ENCODE data around the gene GNG7. TPM values are rescaled to one million over a fixed set of nuclear protein-coding genes. Genes with fewer than 3 reads are reported as not detected.
"Not testable (repeated sequence)": the region's sequence is repeated elsewhere in the genome, so short reads cannot be mapped to it uniquely, and the experiment has no call there.

The GNG7 gene
- total RNA-seq, 2 experiments from 2014 or later = 1.1 to 1.2 TPM

- ChIA-PET POLR2A (no interaction called here), CTCF (interaction anchor here (0.8 to 1.5 kb wide), 3 partner anchors 58 to 77 kb away, joined by 3 to 5 read pairs (median 4); partner anchors contain the start of gene GADD45B)
- no peak for DNase-seq
- Mint-ChIP-seq H3K9me3 (peaks cover 3% of the 10 kb centered on the region), H3K27ac (peak overlapping the region; percentile 11), H3K4me1 (peaks cover 36% of the 10 kb centered on the region), H3K36me3 (ENCODE audit: low read depth) (no peaks in the 10 kb centered on the region), H3K4me3 (no peak overlapping the region), H3K27me3 (peaks cover 3% of the 10 kb centered on the region)
Observed at GRCh38 chr19:2534423-2535013, 168.0 kb downstream of the GNG7 start.

GRCh38 chr19:2533686-2534422, 168.6 kb downstream of the GNG7 start:
- peaks cover 3% of the 10 kb centered on the region for H3K27me3 Mint-ChIP-seq
- DNase-seq = no peak
- ChIA-PET POLR2A (no interaction called here), CTCF (interaction anchor here (0.8 to 1.5 kb wide), 4 partner anchors 9 to 78 kb away, joined by 3 to 5 read pairs (median 4); partner anchors contain the start of gene GADD45B)
- no peaks in the 10 kb centered on the region for H3K36me3 Mint-ChIP-seq (ENCODE audit: low read depth)
- H3K27ac Mint-ChIP-seq = peak overlapping the region; percentile 51
- H3K4me1 Mint-ChIP-seq = peaks cover 36% of the 10 kb centered on the region
- H3K4me3 Mint-ChIP-seq = no peak overlapping the region
- peaks cover 3% of the 10 kb centered on the region for H3K9me3 Mint-ChIP-seq

- POLR2A ChIA-PET = no interaction called here
- Mint-ChIP-seq H3K36me3 (ENCODE audit: low read depth) (no peaks in the 10 kb centered on the region), H3K4me1 (peaks cover 35% of the 10 kb centered on the region), H3K27ac (peak overlapping the region; percentile 51), H3K27me3 (peaks cover 3% of the 10 kb centered on the region), H3K4me3 (no peak overlapping the region), H3K9me3 (peaks cover 3% of the 10 kb centered on the region)
- DNase-seq = no peak
- CTCF ChIA-PET = no interaction called here
Observed at GRCh38 chr19:2533072-2533425, 169.4 kb downstream of the GNG7 start.

- H3K27ac Mint-ChIP-seq = no peak overlapping the region
- H3K27me3 Mint-ChIP-seq = peaks cover 3% of the 10 kb centered on the region
- ChIA-PET CTCF (no interaction called here), POLR2A (no interaction called here)
- DNase-seq = no peak
- H3K4me3 Mint-ChIP-seq = no peak overlapping the region
- H3K36me3 Mint-ChIP-seq (ENCODE audit: low read depth) = no peaks in the 10 kb centered on the region
- H3K9me3 Mint-ChIP-seq = peaks cover 3% of the 10 kb centered on the region
- peaks cover 29% of the 10 kb centered on the region for H3K4me1 Mint-ChIP-seq
Observed at GRCh38 chr19:2532252-2533071, 170.0 kb downstream of the GNG7 start.

GRCh38 chr19:2529942-2530341, 172.6 kb downstream of the GNG7 start:
- H3K4me3 Mint-ChIP-seq; H3K27me3 Mint-ChIP-seq; H3K36me3 Mint-ChIP-seq (ENCODE audit: low read depth); DNase-seq; POLR2A ChIA-PET; H3K9me3 Mint-ChIP-seq; H3K27ac Mint-ChIP-seq: not testable (repeated sequence)
- H3K4me1 Mint-ChIP-seq = peaks cover 26% of the 10 kb centered on the region
- CTCF ChIA-PET = interaction anchor here (0.8 kb wide), 1 partner anchor 12 kb away, joined by 4 read pairs; no protein-coding TSS in a partner anchor

- H3K4me1 Mint-ChIP-seq = peaks cover 21% of the 10 kb centered on the region
- POLR2A ChIA-PET = no interaction called here
- no peak overlapping the region for H3K27ac Mint-ChIP-seq
- no peak overlapping the region for H3K4me3 Mint-ChIP-seq
- peaks cover 3% of the 10 kb centered on the region for H3K9me3 Mint-ChIP-seq
- no peaks in the 10 kb centered on the region for H3K36me3 Mint-ChIP-seq (ENCODE audit: low read depth)
- no peak for DNase-seq
- H3K27me3 Mint-ChIP-seq = peaks cover 3% of the 10 kb centered on the region
- CTCF ChIA-PET = interaction anchor here (0.8 kb wide), 1 partner anchor 13 kb away, joined by 4 read pairs; no protein-coding TSS in a partner anchor
Observed at GRCh38 chr19:2529473-2529918, 173.0 kb downstream of the GNG7 start.

- POLR2A ChIA-PET = no interaction called here
- Mint-ChIP-seq H3K27ac (no peak overlapping the region), H3K27me3 (peaks cover 3% of the 10 kb centered on the region), H3K36me3 (ENCODE audit: low read depth) (no peaks in the 10 kb centered on the region), H3K4me1 (peaks cover 14% of the 10 kb centered on the region), H3K9me3 (peaks cover 3% of the 10 kb centered on the region), H3K4me3 (no peak overlapping the region)
- no peak for DNase-seq
- CTCF ChIA-PET = interaction anchor here (0.7 kb wide), 1 partner anchor 10 kb away, joined by 3 read pairs; no protein-coding TSS in a partner anchor
Observed at GRCh38 chr19:2528675-2529101, 173.8 kb downstream of the GNG7 start.

- Mint-ChIP-seq H3K9me3 (peaks cover 3% of the 10 kb centered on the region), H3K36me3 (ENCODE audit: low read depth) (no peaks in the 10 kb centered on the region), H3K4me1 (peaks cover 6% of the 10 kb centered on the region), H3K27ac (no peak overlapping the region), H3K27me3 (peaks cover 3% of the 10 kb centered on the region), H3K4me3 (no peak overlapping the region)
- ChIA-PET CTCF (interaction anchor here (0.7 kb wide), 1 partner anchor 211 kb away, joined by 3 read pairs; no protein-coding TSS in a partner anchor), POLR2A (no interaction called here)
- no peak for DNase-seq
Observed at GRCh38 chr19:2527686-2528085, 174.8 kb downstream of the GNG7 start.

GRCh38 chr19:2527171-2527570, 175.3 kb downstream of the GNG7 start:
- no peak overlapping the region for H3K4me3 Mint-ChIP-seq
- CTCF ChIA-PET = no interaction called here
- H3K9me3 Mint-ChIP-seq = peaks cover 1% of the 10 kb centered on the region
- peaks cover 1% of the 10 kb centered on the region for H3K27me3 Mint-ChIP-seq
- H3K4me1 Mint-ChIP-seq = peaks cover 1% of the 10 kb centered on the region
- POLR2A ChIA-PET = no interaction called here
- DNase-seq = no peak
- H3K27ac Mint-ChIP-seq = no peak overlapping the region
- H3K36me3 Mint-ChIP-seq (ENCODE audit: low read depth) = no peaks in the 10 kb centered on the region

GRCh38 chr19:2524840-2525723, 177.4 kb downstream of the GNG7 start:
- no peak for DNase-seq
- CTCF ChIA-PET = interaction anchor here (0.5 kb wide), 1 partner anchor 75 kb away, joined by 3 read pairs; no protein-coding TSS in a partner anchor
- H3K4me3 Mint-ChIP-seq = no peak overlapping the region
- no peaks in the 10 kb centered on the region for H3K36me3 Mint-ChIP-seq (ENCODE audit: low read depth)
- H3K4me1 Mint-ChIP-seq = no peaks in the 10 kb centered on the region
- no peaks in the 10 kb centered on the region for H3K27me3 Mint-ChIP-seq
- POLR2A ChIA-PET = no interaction called here
- H3K9me3 Mint-ChIP-seq = no peaks in the 10 kb centered on the region
- no peak overlapping the region for H3K27ac Mint-ChIP-seq

GRCh38 chr19:2524361-2524839, 178.1 kb downstream of the GNG7 start:
- H3K27me3 Mint-ChIP-seq = no peaks in the 10 kb centered on the region
- H3K27ac Mint-ChIP-seq = no peak overlapping the region
- H3K9me3 Mint-ChIP-seq = no peaks in the 10 kb centered on the region
- H3K36me3 Mint-ChIP-seq (ENCODE audit: low read depth) = no peaks in the 10 kb centered on the region
- ChIA-PET CTCF (no interaction called here), POLR2A (no interaction called here)
- no peaks in the 10 kb centered on the region for H3K4me1 Mint-ChIP-seq
- DNase-seq = no peak
- H3K4me3 Mint-ChIP-seq = no peak overlapping the region

Measured in activated CD4-positive, alpha-beta T cell treated with anti-CD3 and anti-CD28 coated beads, Interleukin-2, amount 10 ng/mL, durations not matched to agents 7 days and 5 days (primary cell).